Measurements from ENCODE around the gene SMCO4.

- TF ChIP-seq CTCF (IDR thresholded peaks at IDR 0.05 in 4 of 5, conservative IDR thresholded peaks at IDR 0.05 in 1 of 5) (no peak), POLR2A (IDR thresholded peaks at IDR 0.05) (no peak)
Measured at GRCh38 chr11:93490996-93491618, 52.1 kb downstream of the SMCO4 start.
